ENCODE results near the gene NPSR1.
"Not testable (repeated sequence)": the region's sequence is repeated elsewhere in the genome, so short reads cannot be mapped to it uniquely, and the experiment has no call there.

NPSR1 gene

GRCh38 chr7:34787586-34787985 is 129.6 kb downstream of the NPSR1 start:
- Histone ChIP-seq H3K79me2 (ENCODE audit: control insufficient read depth, insufficient read depth, low read length, unreplicated experiment) (no peaks in the 10 kb centered on the region), H2AFZ (ENCODE audit: low read length, unreplicated experiment) (no peak overlapping the region), H3K27me3 (ENCODE audit: insufficient read depth, low read length) (peaks cover 16% of the 10 kb centered on the region), H3K4me1 (ENCODE audit: control insufficient read depth, insufficient read depth, low read length, unreplicated experiment) (no peaks in the 10 kb centered on the region), H3K27ac (ENCODE audit: low read depth, low read length) (no peak overlapping the region), H3K36me3 (ENCODE audit: insufficient read depth, low read length) (no peaks in the 10 kb centered on the region), H3K4me3 (ENCODE audit: low read depth, low read length) (no peak overlapping the region)

GRCh38 chr7:34806831-34807230 is 148.8 kb downstream of the NPSR1 start:
- H3K4me1 ChIP-seq (ENCODE audit: control insufficient read depth, insufficient read depth, low read length, unreplicated experiment), result no peaks in the 10 kb centered on the region
- no peaks in the 10 kb centered on the region for H3K36me3 ChIP-seq (ENCODE audit: insufficient read depth, low read length)
- H3K27me3 ChIP-seq (ENCODE audit: insufficient read depth, low read length), result peaks cover 54% of the 10 kb centered on the region
- H2AFZ ChIP-seq (ENCODE audit: low read length, unreplicated experiment), result no peak overlapping the region
- H3K79me2 ChIP-seq (ENCODE audit: control insufficient read depth, insufficient read depth, low read length, unreplicated experiment), result no peaks in the 10 kb centered on the region
- no peak overlapping the region for H3K27ac ChIP-seq (ENCODE audit: low read depth, low read length)
- no peak overlapping the region for H3K4me3 ChIP-seq (ENCODE audit: low read depth, low read length)

GRCh38 chr7:34807548-34808340 is 149.7 kb downstream of the NPSR1 start:
- Histone ChIP-seq H3K79me2 (ENCODE audit: control insufficient read depth, insufficient read depth, low read length, unreplicated experiment) (no peaks in the 10 kb centered on the region), H2AFZ (ENCODE audit: low read length, unreplicated experiment) (no peak overlapping the region), H3K4me3 (ENCODE audit: low read depth, low read length) (no peak overlapping the region), H3K36me3 (ENCODE audit: insufficient read depth, low read length) (no peaks in the 10 kb centered on the region), H3K27me3 (ENCODE audit: insufficient read depth, low read length) (peaks cover 63% of the 10 kb centered on the region), H3K27ac (ENCODE audit: low read depth, low read length) (no peak overlapping the region), H3K4me1 (ENCODE audit: control insufficient read depth, insufficient read depth, low read length, unreplicated experiment) (no peaks in the 10 kb centered on the region)

GRCh38 chr7:34814203-34814842 is 156.3 kb downstream of the NPSR1 start:
- H3K4me1 ChIP-seq (ENCODE audit: control insufficient read depth, insufficient read depth, low read length, unreplicated experiment); H3K79me2 ChIP-seq (ENCODE audit: control insufficient read depth, insufficient read depth, low read length, unreplicated experiment); H3K27ac ChIP-seq (ENCODE audit: low read depth, low read length); H3K36me3 ChIP-seq (ENCODE audit: insufficient read depth, low read length); H3K4me3 ChIP-seq (ENCODE audit: low read depth, low read length); H2AFZ ChIP-seq (ENCODE audit: low read length, unreplicated experiment): not testable (repeated sequence)
- H3K27me3 ChIP-seq (ENCODE audit: insufficient read depth, low read length), result peaks cover 33% of the 10 kb centered on the region

- Histone ChIP-seq H3K79me2 (ENCODE audit: control insufficient read depth, insufficient read depth, low read length, unreplicated experiment) (no peaks in the 10 kb centered on the region), H3K4me3 (ENCODE audit: low read depth, low read length) (peak overlapping the region; percentile 16; the same call in 1 of the 2 replicates), H3K4me1 (ENCODE audit: control insufficient read depth, insufficient read depth, low read length, unreplicated experiment) (no peaks in the 10 kb centered on the region), H3K36me3 (ENCODE audit: insufficient read depth, low read length) (no peaks in the 10 kb centered on the region), H3K27ac (ENCODE audit: low read depth, low read length) (no peak overlapping the region), H3K27me3 (ENCODE audit: insufficient read depth, low read length) (no peaks in the 10 kb centered on the region), H2AFZ (ENCODE audit: low read length, unreplicated experiment) (peak overlapping the region; percentile 75)
Measured at GRCh38 chr7:34821932-34822558, 164.0 kb downstream of the NPSR1 start.

GRCh38 chr7:34823650-34824258 is 165.7 kb downstream of the NPSR1 start:
- H3K4me3 ChIP-seq (ENCODE audit: low read depth, low read length), result no peak overlapping the region
- no peaks in the 10 kb centered on the region for H3K27me3 ChIP-seq (ENCODE audit: insufficient read depth, low read length)
- H2AFZ ChIP-seq (ENCODE audit: low read length, unreplicated experiment), result no peak overlapping the region
- no peaks in the 10 kb centered on the region for H3K4me1 ChIP-seq (ENCODE audit: control insufficient read depth, insufficient read depth, low read length, unreplicated experiment)
- no peaks in the 10 kb centered on the region for H3K79me2 ChIP-seq (ENCODE audit: control insufficient read depth, insufficient read depth, low read length, unreplicated experiment)
- H3K36me3 ChIP-seq (ENCODE audit: insufficient read depth, low read length), result no peaks in the 10 kb centered on the region
- H3K27ac ChIP-seq (ENCODE audit: low read depth, low read length), result no peak overlapping the region

GRCh38 chr7:34825221-34825620 is 167.2 kb downstream of the NPSR1 start:
- no peaks in the 10 kb centered on the region for H3K79me2 ChIP-seq (ENCODE audit: control insufficient read depth, insufficient read depth, low read length, unreplicated experiment)
- H3K27ac ChIP-seq (ENCODE audit: low read depth, low read length), result no peak overlapping the region
- no peak overlapping the region for H3K4me3 ChIP-seq (ENCODE audit: low read depth, low read length)
- H2AFZ ChIP-seq (ENCODE audit: low read length, unreplicated experiment), result no peak overlapping the region
- no peaks in the 10 kb centered on the region for H3K36me3 ChIP-seq (ENCODE audit: insufficient read depth, low read length)
- no peaks in the 10 kb centered on the region for H3K4me1 ChIP-seq (ENCODE audit: control insufficient read depth, insufficient read depth, low read length, unreplicated experiment)
- H3K27me3 ChIP-seq (ENCODE audit: insufficient read depth, low read length), result peaks cover 8% of the 10 kb centered on the region; the same call in 1 of the 2 replicates

GRCh38 chr7:34830390-34830789 is 172.4 kb downstream of the NPSR1 start:
- Histone ChIP-seq H3K27me3 (ENCODE audit: insufficient read depth, low read length) (peaks cover 14% of the 10 kb centered on the region), H2AFZ (ENCODE audit: low read length, unreplicated experiment) (no peak overlapping the region), H3K4me1 (ENCODE audit: control insufficient read depth, insufficient read depth, low read length, unreplicated experiment) (no peaks in the 10 kb centered on the region), H3K4me3 (ENCODE audit: low read depth, low read length) (no peak overlapping the region), H3K79me2 (ENCODE audit: control insufficient read depth, insufficient read depth, low read length, unreplicated experiment) (no peaks in the 10 kb centered on the region), H3K36me3 (ENCODE audit: insufficient read depth, low read length) (no peaks in the 10 kb centered on the region), H3K27ac (ENCODE audit: low read depth, low read length) (no peak overlapping the region)

- no peaks in the 10 kb centered on the region for H3K79me2 ChIP-seq (ENCODE audit: control insufficient read depth, insufficient read depth, low read length, unreplicated experiment)
- H3K36me3 ChIP-seq (ENCODE audit: insufficient read depth, low read length), result no peaks in the 10 kb centered on the region
- no peak overlapping the region for H3K4me3 ChIP-seq (ENCODE audit: low read depth, low read length)
- H3K27me3 ChIP-seq (ENCODE audit: insufficient read depth, low read length), result peaks cover 14% of the 10 kb centered on the region
- no peak overlapping the region for H3K27ac ChIP-seq (ENCODE audit: low read depth, low read length)
- no peaks in the 10 kb centered on the region for H3K4me1 ChIP-seq (ENCODE audit: control insufficient read depth, insufficient read depth, low read length, unreplicated experiment)
- no peak overlapping the region for H2AFZ ChIP-seq (ENCODE audit: low read length, unreplicated experiment)
Measured at GRCh38 chr7:34831436-34831835, 173.4 kb downstream of the NPSR1 start.

GRCh38 chr7:34832020-34832419 is 174.0 kb downstream of the NPSR1 start:
- Histone ChIP-seq H3K27me3 (ENCODE audit: insufficient read depth, low read length) (peaks cover 14% of the 10 kb centered on the region), H3K36me3 (ENCODE audit: insufficient read depth, low read length) (no peaks in the 10 kb centered on the region), H3K4me1 (ENCODE audit: control insufficient read depth, insufficient read depth, low read length, unreplicated experiment) (peaks cover 3% of the 10 kb centered on the region), H2AFZ (ENCODE audit: low read length, unreplicated experiment) (no peak overlapping the region), H3K27ac (ENCODE audit: low read depth, low read length) (no peak overlapping the region), H3K79me2 (ENCODE audit: control insufficient read depth, insufficient read depth, low read length, unreplicated experiment) (no peaks in the 10 kb centered on the region), H3K4me3 (ENCODE audit: low read depth, low read length) (no peak overlapping the region)
